Glomerular visceral epithelial cell (primary cell): ENCODE data around the gene EML6.
"Not testable (repeated sequence)": the region's sequence is repeated elsewhere in the genome, so short reads cannot be mapped to it uniquely, and the experiment has no call there.

Experiments
- DNase-seq: peaks from one replicate; pipeline ENCODE4 v3.0.0-alpha.2; 2016; ENCODE audit errors: extremely low spot score

The EML6 gene

DNA sequence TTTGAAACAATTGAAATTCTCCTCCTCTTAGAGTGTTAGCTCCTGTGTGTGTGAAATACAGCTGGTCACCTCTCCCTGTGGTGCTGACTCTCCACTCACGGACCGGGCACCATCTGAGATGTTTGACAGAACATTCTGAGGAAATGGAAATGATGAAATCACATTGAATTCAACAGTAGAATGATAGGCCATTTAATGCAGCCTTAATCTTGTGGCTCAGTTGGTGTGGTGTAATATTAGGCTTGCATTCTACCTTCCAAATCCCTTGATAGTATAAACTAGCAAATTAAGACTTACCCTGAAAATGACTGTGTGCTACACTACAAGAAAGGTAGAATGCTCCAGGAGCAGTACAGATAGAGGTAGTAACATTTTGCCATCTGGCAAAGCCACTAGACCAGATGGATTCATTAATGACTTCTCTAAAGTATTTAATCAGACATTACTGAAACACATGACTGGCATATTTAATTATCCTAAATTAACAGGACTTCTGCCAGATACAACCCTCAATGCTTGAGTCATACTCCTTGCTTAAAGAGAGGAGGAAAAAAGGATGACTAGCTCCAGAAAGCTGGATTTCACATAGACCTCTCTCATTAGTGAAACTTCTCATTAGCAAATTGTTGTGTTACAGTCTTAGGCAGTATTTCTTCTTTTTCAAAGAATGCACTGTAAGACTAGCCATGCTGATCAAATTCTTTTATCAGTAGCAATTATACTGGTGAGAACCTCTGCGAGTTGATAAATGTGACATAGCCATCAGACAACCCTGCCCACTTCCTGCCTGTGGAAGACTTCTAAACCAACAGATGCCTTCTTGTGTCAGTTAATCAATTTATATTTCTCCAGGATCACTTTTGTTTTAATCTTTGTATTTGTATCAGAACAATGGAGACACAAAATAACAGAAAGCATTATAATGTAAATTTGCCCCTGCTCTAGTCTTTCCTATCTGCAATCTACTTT, 80.6 kb downstream of the EML6 start:
- no peak for DNase-seq

DNA sequence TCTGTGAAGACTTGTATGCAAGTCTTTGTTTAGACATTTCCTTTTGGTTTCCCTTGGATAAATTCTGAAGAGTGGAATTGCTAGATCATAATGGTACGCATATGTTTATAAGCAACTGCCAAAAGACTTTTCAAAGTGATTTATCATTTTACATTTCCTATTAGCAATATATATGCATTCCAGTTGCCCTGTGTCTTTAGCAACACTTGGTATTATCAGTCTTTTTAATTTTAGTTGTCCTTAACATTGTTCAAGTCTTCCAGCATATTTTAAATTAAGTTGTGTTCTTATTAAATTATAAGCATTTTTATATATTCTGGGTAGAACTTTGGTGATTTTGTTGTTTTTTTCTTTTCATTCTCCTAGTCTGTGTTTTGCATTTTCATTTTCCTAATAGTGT, 81.8 kb downstream of the EML6 start:
- no peak for DNase-seq

DNA sequence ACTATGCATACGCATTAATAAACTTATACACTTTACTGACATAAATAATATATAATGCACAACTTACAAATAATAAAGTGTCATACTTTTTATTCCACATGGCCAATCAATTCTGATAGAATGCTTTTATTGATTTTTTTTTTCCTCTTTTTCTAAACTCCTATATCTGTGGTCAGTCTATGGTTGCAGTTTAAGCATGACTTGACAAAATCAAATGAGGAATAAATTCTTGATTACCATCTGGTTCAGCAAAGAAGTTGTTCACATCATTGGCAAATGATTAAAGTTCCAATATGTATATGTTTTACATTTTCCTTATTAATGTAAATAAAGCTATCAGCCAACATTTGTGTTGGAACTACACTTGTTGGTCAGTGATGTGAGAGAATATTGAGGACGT, 83.5 kb downstream of the EML6 start:
- no peak for DNase-seq

DNA sequence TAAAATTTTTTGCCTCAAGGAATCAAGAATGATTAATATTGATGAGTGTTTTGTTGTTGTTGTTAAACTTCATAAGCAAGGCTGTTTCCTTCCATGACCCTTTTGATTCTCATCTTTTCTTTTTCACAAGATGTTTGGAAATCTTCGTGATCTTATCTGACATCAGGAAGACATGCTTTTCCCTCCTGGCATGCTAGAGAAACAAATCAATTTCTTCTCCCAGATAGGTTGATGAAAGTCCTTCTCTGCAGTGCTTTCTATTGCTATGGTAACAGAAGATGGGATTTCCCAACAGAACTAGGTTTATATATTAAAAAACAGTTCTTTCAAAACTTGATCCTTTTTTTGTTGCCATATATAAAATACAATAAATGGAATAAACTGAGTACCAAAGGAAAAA, 85.2 kb downstream of the EML6 start:
- no peak for DNase-seq

DNA sequence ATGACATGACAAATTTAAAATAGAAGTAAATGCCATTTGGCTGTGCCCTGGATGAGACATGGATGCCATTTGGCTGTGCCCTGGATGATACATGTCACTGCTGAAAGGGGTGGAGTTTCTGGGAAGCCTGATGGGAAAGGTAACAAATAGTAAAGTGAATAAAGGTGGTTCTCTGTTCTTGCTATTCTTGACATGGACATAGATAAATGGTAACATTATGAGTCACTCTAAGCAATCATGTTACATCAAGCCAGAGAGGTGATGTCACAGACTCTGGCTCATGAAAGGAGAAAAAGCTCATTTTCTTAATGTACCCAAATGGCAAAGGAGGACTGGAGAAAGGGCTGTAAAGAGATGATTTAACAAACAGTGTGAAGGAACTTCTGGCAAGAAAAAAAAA, 86.4 kb downstream of the EML6 start:
- DNase-seq, result peak; percentile 1

DNA sequence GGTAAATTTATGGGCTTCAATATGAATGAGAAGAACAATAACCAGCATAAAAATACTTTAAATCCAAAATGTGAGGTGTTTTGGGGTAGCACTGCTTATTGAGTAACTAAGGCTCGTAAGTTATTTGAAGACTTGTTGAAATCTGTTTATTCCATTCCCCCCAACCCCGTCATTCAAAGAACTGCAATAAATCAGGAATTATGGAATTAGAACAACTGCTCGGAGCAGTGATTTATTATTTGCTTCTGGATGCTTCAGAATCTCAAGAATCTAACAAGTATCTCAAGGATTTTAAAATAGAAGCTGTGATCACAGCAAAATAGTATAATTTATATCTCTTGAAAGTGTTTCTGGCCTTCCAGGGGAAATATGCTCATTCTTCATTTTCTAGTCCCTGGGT, 86.8 kb downstream of the EML6 start:
- no peak for DNase-seq

- DNase-seq, result no peak
Measured at GRCh38 chr2:54813584-54813983, 90.1 kb downstream of the EML6 start.

GRCh38 chr2:54814389-54815147, 91.1 kb downstream of the EML6 start:
- no peak for DNase-seq

DNA sequence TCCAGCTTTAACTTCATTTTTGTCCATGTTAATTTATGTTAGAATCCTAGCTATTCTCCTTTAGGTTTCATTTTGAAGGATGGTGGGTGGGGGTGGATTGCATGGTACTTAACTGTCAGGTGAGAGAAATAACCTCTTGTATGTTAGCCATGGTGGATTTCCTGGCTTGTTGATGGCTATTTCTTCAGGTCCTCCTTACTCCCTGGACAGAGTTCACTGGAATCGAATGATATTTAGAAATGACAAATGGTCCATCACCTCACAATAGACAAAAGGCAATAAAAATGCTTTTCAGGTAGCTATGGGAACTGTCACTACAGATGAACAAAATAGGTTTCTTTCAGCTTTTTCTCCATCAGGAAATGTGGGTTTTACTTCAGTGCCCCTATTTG, 91.7 kb downstream of the EML6 start:
- DNase-seq, result no peak

GRCh38 chr2:54818226-54818625, 94.8 kb downstream of the EML6 start:
- DNase-seq, result no peak

DNA sequence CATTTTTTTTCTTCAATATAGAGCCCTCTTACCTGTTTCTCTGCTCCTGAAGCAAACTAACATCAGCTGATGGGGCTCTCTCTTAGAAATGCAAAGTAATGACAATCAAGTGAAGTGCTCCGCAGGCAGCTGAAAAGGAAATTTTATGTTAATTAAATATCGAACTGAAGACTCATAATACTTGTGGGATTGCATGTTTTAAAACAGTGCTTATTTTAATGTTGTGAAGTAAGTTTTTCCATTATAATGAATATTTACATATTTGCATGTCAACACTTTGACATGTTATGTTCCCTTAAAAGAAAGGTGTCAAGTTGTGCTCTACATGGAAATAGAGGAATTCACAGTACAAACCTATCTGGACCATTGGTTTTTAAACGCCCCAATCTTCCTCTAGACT, 97.1 kb downstream of the EML6 start:
- DNase-seq, result no peak

GRCh38 chr2:54824567-54824966, 101.1 kb downstream of the EML6 start:
- no peak for DNase-seq

- DNase-seq, result no peak
Measured at GRCh38 chr2:54830546-54830945, 107.1 kb downstream of the EML6 start.

DNA sequence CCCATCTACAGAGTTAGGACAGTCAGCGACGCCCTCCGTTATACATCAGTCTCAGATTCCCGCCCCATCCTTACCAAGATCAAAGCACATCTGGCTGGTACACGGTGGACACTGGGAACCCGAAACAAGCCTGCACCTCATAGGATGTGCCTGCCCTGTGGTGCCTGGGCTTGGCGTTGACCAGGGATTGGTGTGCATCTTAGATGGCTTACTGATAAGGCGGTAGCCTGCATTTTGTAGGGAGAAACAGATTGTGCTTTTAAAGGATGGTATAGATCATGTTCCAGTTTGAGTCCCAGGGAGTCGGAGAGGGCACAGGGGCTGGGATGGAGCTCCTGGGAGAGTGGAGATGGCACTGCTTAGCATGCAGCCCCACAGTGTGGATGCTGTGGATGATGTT, 108.0 kb downstream of the EML6 start:
- no peak for DNase-seq

DNA sequence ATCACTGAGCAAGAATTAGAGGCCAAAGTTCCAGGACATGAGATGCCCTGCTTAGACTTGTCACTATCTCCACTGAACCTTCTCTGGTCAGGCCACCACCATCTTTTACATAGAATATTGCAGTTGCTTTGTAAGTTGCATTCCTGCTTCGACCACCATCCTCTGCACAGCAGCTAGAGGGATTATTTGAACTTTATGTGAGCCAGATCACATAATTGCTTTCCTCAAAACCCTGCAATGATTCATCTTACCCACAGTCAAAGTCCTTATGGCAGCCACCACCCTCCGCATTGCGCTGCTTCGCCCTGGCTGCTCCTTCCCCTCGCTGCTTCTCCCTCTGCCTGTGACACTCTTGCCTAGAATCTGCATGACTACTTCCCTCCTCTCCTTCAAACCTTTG, 111.3 kb downstream of the EML6 start:
- DNase-seq, result no peak

DNA sequence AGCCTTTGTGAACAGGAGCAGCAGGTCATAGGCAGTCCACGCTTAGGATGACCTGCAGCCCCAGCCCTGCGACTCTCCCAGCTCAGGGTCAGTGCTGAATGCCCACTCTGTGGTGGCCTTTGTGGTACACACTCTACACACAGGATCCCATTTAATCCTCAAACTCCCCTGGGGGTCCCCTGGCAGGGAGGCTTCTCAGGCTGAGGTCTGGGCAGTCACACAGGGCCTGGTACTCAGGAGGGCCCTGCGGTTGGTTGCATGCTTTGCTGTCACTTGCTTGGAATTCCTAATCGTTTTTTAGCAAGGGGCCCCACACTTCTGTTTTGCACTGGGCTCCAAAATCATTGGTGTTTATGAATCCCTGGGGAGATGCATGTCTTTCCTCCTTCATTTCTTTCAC, 113.0 kb downstream of the EML6 start:
- no peak for DNase-seq

DNA sequence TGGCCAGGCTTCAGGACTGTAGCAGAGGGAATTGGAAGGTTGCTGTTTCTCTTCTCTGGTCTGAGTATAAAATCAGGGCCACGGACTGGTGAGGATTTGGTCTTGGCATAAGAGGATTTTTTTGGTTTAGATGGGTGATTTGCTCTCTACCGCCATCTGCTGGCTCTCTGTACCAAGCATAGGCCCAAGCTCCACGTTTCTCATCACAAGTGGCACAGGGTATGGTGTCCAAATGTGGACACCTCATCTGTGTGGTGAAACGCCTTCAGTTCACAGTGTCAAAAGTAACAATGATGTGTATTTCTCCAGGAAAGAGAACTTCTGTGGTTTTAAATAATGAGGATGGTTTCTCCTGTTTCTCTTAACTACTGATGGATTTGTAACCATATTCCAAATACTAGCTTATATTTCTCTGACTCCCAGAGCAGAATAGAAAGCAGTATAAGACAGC, 115.1 kb downstream of the EML6 start:
- DNase-seq, result peak; percentile 63

- peak; percentile 24 for DNase-seq
Measured at GRCh38 chr2:54839461-54840255, 116.2 kb downstream of the EML6 start.

DNA sequence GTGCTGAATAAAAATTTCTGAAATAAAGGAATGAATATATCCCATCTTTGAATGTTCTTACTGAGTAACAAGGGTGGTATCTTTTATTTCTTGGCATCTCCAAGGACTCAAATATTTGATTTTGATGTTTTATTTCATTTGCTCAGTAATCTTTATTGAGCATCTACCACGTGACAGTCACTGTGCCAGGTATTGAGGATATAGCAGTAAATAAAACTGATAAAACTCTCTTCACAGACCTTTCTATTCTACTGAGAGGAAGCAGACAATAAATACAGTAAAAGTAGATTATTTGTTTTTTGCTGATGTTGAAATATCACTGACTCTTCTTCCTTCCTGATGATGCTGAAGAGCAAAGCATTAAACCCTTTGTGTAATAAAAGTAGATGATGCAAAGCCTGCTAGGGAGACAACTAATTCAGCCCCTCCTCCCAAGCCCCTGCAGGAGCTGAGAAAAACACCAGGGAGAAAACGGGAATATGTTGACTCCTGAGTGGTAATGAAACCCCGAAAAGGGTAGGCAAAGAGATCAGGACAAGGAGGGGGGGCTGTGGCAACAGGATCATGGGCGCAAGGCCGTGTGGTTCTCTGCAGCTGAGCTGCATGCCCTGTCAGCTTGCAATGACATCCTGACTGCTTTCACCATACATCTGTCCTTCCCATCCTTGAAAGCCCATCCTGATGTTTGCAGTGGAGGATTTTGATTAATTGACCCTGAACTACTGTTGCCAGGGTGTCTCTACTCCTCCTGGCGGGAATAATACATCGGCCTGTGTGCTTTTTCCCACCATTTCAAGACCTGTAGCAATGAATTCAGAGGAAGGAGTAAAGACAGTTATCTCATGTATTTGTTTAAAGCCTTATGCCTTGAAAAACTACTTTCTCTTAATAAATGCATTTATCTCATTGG, 117.4 kb downstream of the EML6 start:
- no peak for DNase-seq

GRCh38 chr2:54841500-54841899, 118.0 kb downstream of the EML6 start:
- DNase-seq, result not testable (repeated sequence)

DNA sequence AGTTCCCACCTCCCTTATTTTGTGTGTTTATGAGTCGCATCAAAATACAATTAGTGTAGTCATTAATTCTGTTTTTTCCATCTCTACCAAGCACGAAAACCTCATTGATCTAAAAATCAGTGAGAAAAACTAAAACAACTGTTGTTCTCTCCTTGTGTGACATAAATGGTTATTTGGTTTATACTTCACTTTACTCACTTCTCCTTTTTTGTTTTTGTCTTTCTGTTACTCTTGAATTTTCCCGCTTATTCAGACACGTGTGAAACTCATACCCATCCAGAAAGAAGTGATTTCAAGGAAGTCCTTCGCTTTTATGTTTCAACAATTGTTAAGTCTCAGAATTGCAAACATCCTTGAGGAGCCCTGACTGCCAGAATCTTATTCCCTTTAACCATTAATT, 121.6 kb downstream of the EML6 start:
- no peak for DNase-seq
